K562 (cell line): ENCODE data around the gene MYOM1. TPM values are rescaled to one million over a fixed set of nuclear protein-coding genes. Genes with fewer than 3 reads are reported as not detected.
A peak's percentile ranks its signal among the peaks of the same experiment; 100 is the strongest.

ENCODE experiments used
- ATF7 ChIP-seq: fragments of 450-650 bp; IDR thresholded peaks from 2 replicates; pipeline ENCODE4 v1.7.1; 2014; ENCODE audit warnings: mild to moderate bottlenecking, moderate library complexity
- CBX3 ChIP-seq, 2 experiments: IDR thresholded peaks; 1 replicate in 1 of 2; 2 replicates in 1 of 2; pipeline ENCODE4 v1.6.1; 2012; ENCODE audit warnings: inconsistent platforms in 2 of 2, low read length in 2 of 2, borderline replicate concordance in 1 of 2, control low read depth in 1 of 2
- CHCHD3 ChIP-seq: fragments of 250-450 bp; sonication (Bioruptor Pico); IDR thresholded peaks from 2 replicates; pipeline ENCODE4 v2.1.2; 2022; ENCODE audit warnings: mild to moderate bottlenecking
- ELK3 ChIP-seq: fragments of 450-650 bp; formaldehyde crosslinking; IDR thresholded peaks from 2 replicates; pipeline ENCODE4 v1.4.0; 2020; ENCODE audit warnings: mild to moderate bottlenecking
- EP300 ChIP-seq: IDR thresholded peaks from 2 replicates; pipeline ENCODE4 v1.6.1; 2012; ENCODE audit warnings: low read length, improper control_type of control experiment
- EZH2 ChIP-seq: IDR thresholded peaks from 2 replicates; pipeline ENCODE4 v1.6.1; 2012; ENCODE audit warnings: low read depth, mild to moderate bottlenecking, inconsistent platforms, low read length, borderline replicate concordance
- HLTF ChIP-seq: fragments of 450-650 bp; IDR thresholded peaks from 2 replicates; pipeline ENCODE4 v1.6.1; 2016
- KDM5B ChIP-seq: fragments of 200-600 bp; sonication (generic); IDR thresholded peaks from 2 replicates; pipeline ENCODE4 v1.6.1; 2012; ENCODE audit warnings: low read depth, mild to moderate bottlenecking, moderate library complexity, low read length, control low read depth, inconsistent platforms; ENCODE audit not compliant: insufficient replicate concordance
- KLF13 ChIP-seq: fragments of 450-650 bp; IDR thresholded peaks from 2 replicates; pipeline ENCODE4 v1.6.1; 2016; ENCODE audit warnings: missing genetic modification characterization, low read depth, mild to moderate bottlenecking, missing compliant biosample characterization, moderate library complexity, borderline replicate concordance
- MAZ ChIP-seq, 2 experiments: fragments of 450-650 bp in 1 of 2; sonication (generic) in 1 of 2; formaldehyde crosslinking; IDR thresholded peaks in 1 of 2; conservative IDR thresholded peaks in 1 of 2; 2 replicates each; pipeline versions ENCODE4 v1.4.0 to v1.5.0; 2020; ENCODE audit warnings: mild to moderate bottlenecking in 1 of 2, missing genetic modification reagents in 1 of 2
- PHF8 ChIP-seq: fragments of 200-600 bp; sonication (generic); IDR thresholded peaks from 2 replicates; pipeline ENCODE4 v1.6.1; 2012; ENCODE audit warnings: mixed run types, mild to moderate bottlenecking, inconsistent platforms, low read length, moderate library complexity, borderline replicate concordance
- POLR2AphosphoS5 ChIP-seq: IDR thresholded peaks from 2 replicates; pipeline ENCODE4 v1.6.1; 2011; ENCODE audit warnings: mild to moderate bottlenecking, low read depth, low read length, moderate library complexity; ENCODE audit not compliant: control insufficient read depth, insufficient read depth
- SMAD1 ChIP-seq: fragments of 150-350 bp; IDR thresholded peaks from 2 replicates; pipeline ENCODE4 v1.6.1; 2014; ENCODE audit warnings: low read length, low read depth; ENCODE audit not compliant: partially characterized antibody
- SMARCA4 ChIP-seq: fragments of 450-650 bp; IDR thresholded peaks from 2 replicates; pipeline ENCODE4 v1.6.1; 2016
- SNIP1 ChIP-seq: fragments of 450-650 bp; IDR thresholded peaks from 2 replicates; pipeline ENCODE4 v1.7.1; 2017; ENCODE audit warnings: low read depth, mild to moderate bottlenecking
- SUPT5H ChIP-seq: fragments of 450-650 bp; IDR thresholded peaks from 2 replicates; pipeline ENCODE4 v1.6.1; 2016
- TAL1 ChIP-seq: fragments of 450-650 bp; IDR thresholded peaks from 2 replicates; pipeline ENCODE4 v1.6.1; 2016; ENCODE audit warnings: mild to moderate bottlenecking
- TARDBP ChIP-seq: fragments of 450-650 bp; IDR thresholded peaks from 2 replicates; pipeline ENCODE4 v1.6.1; 2016
- TBL1XR1 ChIP-seq, 2 experiments: IDR thresholded peaks; 2 replicates each; pipeline ENCODE4 v1.6.1; 2012; ENCODE audit warnings: improper control_type of control experiment in 2 of 2, low read length in 2 of 2, mild to moderate bottlenecking in 1 of 2
- TFAM ChIP-seq: fragments of 250-450 bp; sonication (Bioruptor Pico); conservative IDR thresholded peaks from 2 replicates; pipeline ENCODE4 v1.5.0; 2021; ENCODE audit warnings: mild to moderate bottlenecking, moderate library complexity
- ZNF124 ChIP-seq: sonication (generic); formaldehyde crosslinking; IDR thresholded peaks from 2 replicates; pipeline ENCODE4 v1.8.1; 2022; ENCODE audit warnings: missing genetic modification reagents
- ZNF134 ChIP-seq: fragments of 250-450 bp; sonication (Bioruptor Pico); conservative IDR thresholded peaks from 2 replicates; pipeline ENCODE4 v1.4.0; 2020
- ZNF23 ChIP-seq: fragments of 250-450 bp; sonication (Bioruptor Pico); IDR thresholded peaks from 2 replicates; pipeline ENCODE4 v1.4.0; 2020; ENCODE audit warnings: mild to moderate bottlenecking
- ZNF24 ChIP-seq: fragments of 450-650 bp; IDR thresholded peaks from 2 replicates; pipeline ENCODE4 v1.6.1; 2016
- ZNF408 ChIP-seq: fragments of 250-450 bp; sonication (Bioruptor Pico); IDR thresholded peaks from 2 replicates; pipeline ENCODE4 v1.4.0; 2020; ENCODE audit warnings: low read depth, mild to moderate bottlenecking, moderate library complexity
- ZNF445 ChIP-seq: fragments of 250-450 bp; sonication (Bioruptor Pico); IDR thresholded peaks from 2 replicates; pipeline ENCODE4 v1.4.0; 2020; ENCODE audit warnings: low read depth, mild to moderate bottlenecking, moderate library complexity
- polyA plus RNA-seq, 8 experiments: library from polyadenylated mRNA; depleted of rRNA in 4 of 8; stranded (reverse) in 5 of 8; unstranded in 3 of 8; fragments of >200 nt; fragmentation: Nextera tagmentation in 2 of 8; fragmentation: Illumina TruSeq in 1 of 8; extraction: Ambion mirVana in 2 of 8; extraction: Trizol in 1 of 8; gene quantifications; 2 replicates each; pipeline versions ENCODE4 v1.2.1 to v1.2.3, GENCODE V29; 2011 to 2014; ENCODE audit warnings: inconsistent platforms in 1 of 8, missing spikeins in 1 of 8
- total RNA-seq, 7 experiments: library from RNA; depleted of rRNA in 6 of 7; stranded (reverse); fragments of >200 nt in 6 of 7; fragmentation: Illumina TruSeq in 2 of 7; extraction: Trizol in 2 of 7; gene quantifications; 2 replicates each; pipeline versions ENCODE4 v1.2.1 to v1.2.3, GENCODE V29; 2011 to 2021; ENCODE audit warnings: low replicate concordance in 1 of 7
- TF ChIP-seq, protein P1 (sequence below): IDR thresholded peaks from 2 replicates; pipeline ENCODE4 v1.6.1; 2016; ENCODE audit warnings: missing genetic modification characterization, missing compliant biosample characterization
- TF ChIP-seq, protein P2 (sequence below): IDR thresholded peaks from 2 replicates; pipeline ENCODE4 v1.6.1; 2014; ENCODE audit warnings: antibody characterized with exemption

Gene MYOM1
- total and polyA plus RNA-seq, 9 of the 15 experiments (the other 6 are each of a cell fraction or from before 2014, with no cell fraction given): 0.01 to 0.62 (median 0.25) TPM

DNA sequence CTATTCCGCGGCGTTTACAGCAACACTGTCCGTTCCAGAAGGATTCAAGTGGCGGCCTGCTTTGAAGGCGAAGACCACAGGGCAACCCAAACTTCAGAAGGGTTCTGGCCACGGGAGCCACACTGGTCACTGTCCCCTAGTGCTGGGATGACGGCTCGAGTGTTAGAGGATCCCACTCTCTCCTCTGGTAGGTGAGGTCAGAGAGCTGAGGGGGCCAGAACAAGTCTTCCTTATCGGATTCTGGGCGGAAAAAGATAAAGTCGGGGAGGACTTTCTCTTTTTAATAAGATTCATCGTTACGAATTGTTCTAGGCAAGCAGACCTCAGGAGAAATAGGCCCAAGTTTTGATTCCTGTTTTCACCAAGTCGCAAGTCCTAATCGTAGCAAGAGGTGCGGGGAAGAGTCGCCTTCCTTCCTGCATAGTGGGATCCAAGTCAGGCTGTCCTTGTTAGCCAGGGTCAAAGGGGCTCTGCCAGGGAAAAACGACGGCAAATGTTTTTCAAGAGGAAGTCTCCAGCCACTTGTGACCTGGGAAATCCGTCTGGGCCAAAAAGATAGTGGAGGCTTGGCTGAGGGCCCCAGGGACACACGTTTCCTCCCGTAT is 27.0 kb upstream of the MYOM1 start (continued):
- TF ChIP-seq, protein P1, sequence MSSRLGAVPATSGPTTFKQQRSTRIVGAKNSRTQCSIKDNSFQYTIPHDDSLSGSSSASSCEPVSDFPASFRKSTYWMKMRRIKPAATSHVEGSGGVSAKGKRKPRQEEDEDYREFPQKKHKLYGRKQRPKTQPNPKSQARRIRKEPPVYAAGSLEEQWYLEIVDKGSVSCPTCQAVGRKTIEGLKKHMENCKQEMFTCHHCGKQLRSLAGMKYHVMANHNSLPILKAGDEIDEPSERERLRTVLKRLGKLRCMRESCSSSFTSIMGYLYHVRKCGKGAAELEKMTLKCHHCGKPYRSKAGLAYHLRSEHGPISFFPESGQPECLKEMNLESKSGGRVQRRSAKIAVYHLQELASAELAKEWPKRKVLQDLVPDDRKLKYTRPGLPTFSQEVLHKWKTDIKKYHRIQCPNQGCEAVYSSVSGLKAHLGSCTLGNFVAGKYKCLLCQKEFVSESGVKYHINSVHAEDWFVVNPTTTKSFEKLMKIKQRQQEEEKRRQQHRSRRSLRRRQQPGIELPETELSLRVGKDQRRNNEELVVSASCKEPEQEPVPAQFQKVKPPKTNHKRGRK (tag): no peak
- TF ChIP-seq MAZ (CRISPR knock-in tag; conservative IDR thresholded peaks at IDR 0.05 in 1 of 2, IDR thresholded peaks at IDR 0.05 in 1 of 2): no peak; a peak in 1 of 4 replicates
- TF ChIP-seq TBL1XR1 (IDR thresholded peaks at IDR 0.05; ENCODE audit: low read length in 2 of 2): peak; percentile 39 to 66; a peak in 3 of 4 replicates
- TF ChIP-seq EZH2: no peak
- TF ChIP-seq ZNF134 (CRISPR knock-in tag): peak; percentile 34; the same call in 1 of the 2 replicates
- TF ChIP-seq SMARCA4: peak; percentile 94
- TF ChIP-seq HLTF: no peak
- no peak for TF ChIP-seq ELK3 (CRISPR knock-in tag)
- TF ChIP-seq ZNF24: peak; percentile 8; the same call in 1 of the 2 replicates
- TF ChIP-seq KLF13 (tag): peak; percentile 19; the same call in 1 of the 2 replicates
- TF ChIP-seq SUPT5H: peak; percentile 73
- TF ChIP-seq SNIP1: no peak
- TF ChIP-seq TFAM (CRISPR knock-in tag): no peak
- TF ChIP-seq KDM5B: peak; percentile 34
- 0 out of 2 replicates have a peak, but pooled peaks have one; percentile 14 for TF ChIP-seq ZNF23 (CRISPR knock-in tag)
- peak; percentile 74 for TF ChIP-seq SMAD1
- no peak for TF ChIP-seq ZNF124 (CRISPR knock-in tag)
- TF ChIP-seq TARDBP: peak; percentile 35
- TF ChIP-seq POLR2AphosphoS5: peak; percentile 70
- TF ChIP-seq ZNF445 (CRISPR knock-in tag): 0 out of 2 replicates have a peak, but pooled peaks have one; percentile 31
- no peak for TF ChIP-seq ZNF408 (CRISPR knock-in tag)
- peak; percentile 45 for TF ChIP-seq ATF7
- TF ChIP-seq CBX3 (IDR thresholded peaks at IDR 0.05; ENCODE audit: borderline replicate concordance in 1 of 2, low read length in 2 of 2): peak in 1 of 2 experiments; percentile 82; a peak in 2 of 3 replicates
- TF ChIP-seq PHF8: peak; percentile 56
- peak; percentile 65 for TF ChIP-seq EP300
- TF ChIP-seq CHCHD3 (CRISPR knock-in tag): no peak
- TF ChIP-seq, protein P2, sequence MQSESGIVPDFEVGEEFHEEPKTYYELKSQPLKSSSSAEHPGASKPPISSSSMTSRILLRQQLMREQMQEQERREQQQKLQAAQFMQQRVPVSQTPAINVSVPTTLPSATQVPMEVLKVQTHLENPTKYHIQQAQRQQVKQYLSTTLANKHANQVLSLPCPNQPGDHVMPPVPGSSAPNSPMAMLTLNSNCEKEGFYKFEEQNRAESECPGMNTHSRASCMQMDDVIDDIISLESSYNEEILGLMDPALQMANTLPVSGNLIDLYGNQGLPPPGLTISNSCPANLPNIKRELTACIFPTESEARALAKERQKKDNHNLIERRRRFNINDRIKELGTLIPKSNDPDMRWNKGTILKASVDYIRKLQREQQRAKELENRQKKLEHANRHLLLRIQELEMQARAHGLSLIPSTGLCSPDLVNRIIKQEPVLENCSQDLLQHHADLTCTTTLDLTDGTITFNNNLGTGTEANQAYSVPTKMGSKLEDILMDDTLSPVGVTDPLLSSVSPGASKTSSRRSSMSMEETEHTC: 0 out of 2 replicates have a peak, but pooled peaks have one; percentile 65
- TF ChIP-seq TAL1: peak; percentile 83
